SJSA1 (cell line): Measurements from ENCODE around the gene FUZ. TPM values are rescaled to one million over a fixed set of nuclear protein-coding genes. Genes with fewer than 3 reads are reported as not detected.

Source experiments
- DNase-seq, 2 experiments: peaks; one replicate each; pipeline ENCODE4 v3.0.0-alpha.2; 2015 to 2020; ENCODE audit warnings: low spot score in 2 of 2, low read depth in 1 of 2
- H3K27ac ChIP-seq: fragments of 250-450 bp; sonication (Bioruptor Pico); 2 replicates; pipeline ENCODE4 v1.5.1; 2020; ENCODE audit warnings: mild to moderate bottlenecking, moderate library complexity
- H3K27me3 ChIP-seq: fragments of 250-450 bp; sonication (Bioruptor Pico); replicated peaks from 2 replicates; pipeline ENCODE4 v1.5.1; 2020; ENCODE audit warnings: mild to moderate bottlenecking, moderate library complexity
- H3K36me3 ChIP-seq: fragments of 250-450 bp; sonication (Bioruptor Pico); 2 replicates; pipeline ENCODE4 v1.5.1; 2020; ENCODE audit warnings: mild to moderate bottlenecking
- H3K4me1 ChIP-seq: fragments of 250-450 bp; sonication (Bioruptor Pico); replicated peaks from 2 replicates; pipeline ENCODE4 v1.6.1; 2021; ENCODE audit warnings: mild to moderate bottlenecking
- H3K4me3 ChIP-seq: fragments of 250-450 bp; sonication (Bioruptor Pico); 2 replicates; pipeline ENCODE4 v1.5.1; 2020; ENCODE audit warnings: mild to moderate bottlenecking
- H3K9me3 ChIP-seq: fragments of 250-450 bp; sonication (Bioruptor Pico); replicated peaks from 2 replicates; pipeline ENCODE4 v1.5.1; 2020; ENCODE audit warnings: mild to moderate bottlenecking
- total RNA-seq: library from RNA; depleted of rRNA; stranded (reverse); fragments of >200 nt; shearing (Covaris generic); gene quantifications from 2 replicates; pipeline ENCODE4 v1.2.3, GENCODE V29; 2014

Gene FUZ
- total RNA-seq, 1 experiment from 2014 or later: 10.0 TPM

DNA sequence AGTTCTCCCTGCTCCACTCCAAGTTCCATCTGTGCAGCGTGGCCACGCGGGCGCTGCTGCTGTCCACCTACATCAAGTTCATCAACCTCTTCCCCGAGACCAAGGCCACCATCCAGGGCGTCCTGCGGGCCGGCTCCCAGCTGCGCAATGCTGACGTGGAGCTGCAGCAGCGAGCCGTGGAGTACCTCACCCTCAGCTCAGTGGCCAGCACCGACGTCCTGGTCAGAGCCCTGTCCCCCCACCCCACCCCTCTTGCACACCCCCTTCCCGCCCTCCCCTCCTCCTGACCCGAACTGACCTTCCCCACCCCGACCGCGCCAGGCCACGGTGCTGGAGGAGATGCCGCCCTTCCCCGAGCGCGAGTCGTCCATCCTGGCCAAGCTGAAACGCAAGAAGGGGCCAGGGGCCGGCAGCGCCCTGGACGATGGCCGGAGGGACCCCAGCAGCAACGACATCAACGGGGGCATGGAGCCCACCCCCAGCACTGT is 11.6 kb downstream of the FUZ start:
- peaks cover 87% of the 10 kb centered on the region for H3K36me3 ChIP-seq
- H3K4me3 ChIP-seq: no peak overlapping the region
- no peaks in the 10 kb centered on the region for H3K9me3 ChIP-seq
- H3K27me3 ChIP-seq: no peaks in the 10 kb centered on the region
- no peak overlapping the region for H3K27ac ChIP-seq
- DNase-seq: no peak
- H3K4me1 ChIP-seq: no peaks in the 10 kb centered on the region

DNA sequence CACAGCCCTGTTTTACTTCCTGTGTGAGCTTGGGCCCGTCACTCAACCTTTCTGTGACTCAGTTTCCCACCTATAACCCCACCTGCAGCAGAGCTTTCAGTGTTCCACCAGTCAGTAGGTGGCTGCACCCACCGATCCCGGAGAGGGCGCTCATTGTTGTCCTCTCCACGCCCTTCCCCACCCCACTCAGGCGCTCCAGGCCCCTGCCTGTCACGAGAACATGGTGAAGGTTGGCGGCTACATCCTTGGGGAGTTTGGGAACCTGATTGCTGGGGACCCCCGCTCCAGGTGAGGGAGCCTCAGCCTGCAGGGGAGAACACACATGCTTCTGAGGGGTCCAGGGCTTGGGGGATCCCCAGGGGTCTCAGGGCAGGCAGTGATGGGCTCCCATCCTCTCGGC is 12.3 kb downstream of the FUZ start:
- Histone ChIP-seq H3K4me1 (no peaks in the 10 kb centered on the region), H3K36me3 (peaks cover 87% of the 10 kb centered on the region), H3K27me3 (no peaks in the 10 kb centered on the region), H3K9me3 (no peaks in the 10 kb centered on the region), H3K4me3 (no peak overlapping the region), H3K27ac (no peak overlapping the region)
- DNase-seq: no peak

DNA sequence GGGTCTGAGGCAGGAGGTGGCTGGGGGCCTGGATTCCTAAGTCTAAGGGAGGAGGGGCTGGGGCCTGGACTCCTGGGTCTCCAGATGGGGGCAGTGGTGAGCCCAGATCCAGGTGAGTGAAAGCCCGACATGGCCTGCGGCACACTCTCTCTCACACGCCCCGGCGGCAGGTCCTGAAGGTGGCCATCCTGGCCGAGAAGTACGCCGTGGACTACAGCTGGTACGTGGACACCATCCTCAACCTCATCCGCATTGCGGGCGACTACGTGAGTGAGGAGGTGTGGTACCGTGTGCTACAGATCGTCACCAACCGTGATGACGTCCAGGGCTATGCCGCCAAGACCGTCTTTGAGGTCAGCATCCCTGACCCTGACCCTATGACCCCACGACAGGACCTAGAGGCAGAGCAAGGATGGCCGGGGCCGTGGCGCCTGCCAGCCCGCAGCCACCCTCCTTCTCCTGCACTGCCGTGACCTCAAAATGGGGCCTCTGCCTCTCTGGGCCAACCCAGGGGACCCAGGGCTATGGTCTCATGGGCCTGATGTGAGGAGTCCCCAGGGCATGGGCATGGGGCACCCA is 13.2 kb downstream of the FUZ start:
- Histone ChIP-seq H3K4me3 (no peak overlapping the region), H3K27ac (no peak overlapping the region), H3K27me3 (no peaks in the 10 kb centered on the region), H3K9me3 (no peaks in the 10 kb centered on the region), H3K36me3 (peaks cover 89% of the 10 kb centered on the region), H3K4me1 (no peaks in the 10 kb centered on the region)
- DNase-seq: no peak

DNA sequence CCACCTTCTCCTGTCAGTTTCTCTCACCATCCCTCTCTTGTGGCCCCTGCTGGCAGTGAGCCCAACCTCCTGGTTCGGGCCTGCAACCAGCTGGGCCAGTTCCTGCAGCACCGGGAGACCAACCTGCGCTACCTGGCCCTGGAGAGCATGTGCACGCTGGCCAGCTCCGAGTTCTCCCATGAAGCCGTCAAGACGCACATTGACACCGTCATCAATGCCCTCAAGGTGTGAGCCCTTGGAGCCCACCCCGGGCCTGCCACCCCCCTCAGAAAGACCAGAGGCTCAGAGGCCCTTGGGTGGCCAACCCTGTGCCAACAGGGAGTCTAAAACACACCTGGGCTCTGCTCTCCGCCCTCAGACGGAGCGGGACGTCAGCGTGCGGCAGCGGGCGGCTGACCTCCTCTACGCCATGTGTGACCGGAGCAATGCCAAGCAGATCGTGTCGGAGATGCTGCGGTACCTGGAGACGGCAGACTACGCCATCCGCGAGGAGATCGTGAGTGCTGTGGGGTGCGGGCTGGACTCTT is 13.8 kb downstream of the FUZ start:
- H3K4me3 ChIP-seq: no peak overlapping the region
- H3K4me1 ChIP-seq: no peaks in the 10 kb centered on the region
- peaks cover 89% of the 10 kb centered on the region for H3K36me3 ChIP-seq
- no peak for DNase-seq
- no peaks in the 10 kb centered on the region for H3K9me3 ChIP-seq
- no peaks in the 10 kb centered on the region for H3K27me3 ChIP-seq
- H3K27ac ChIP-seq: no peak overlapping the region

DNA sequence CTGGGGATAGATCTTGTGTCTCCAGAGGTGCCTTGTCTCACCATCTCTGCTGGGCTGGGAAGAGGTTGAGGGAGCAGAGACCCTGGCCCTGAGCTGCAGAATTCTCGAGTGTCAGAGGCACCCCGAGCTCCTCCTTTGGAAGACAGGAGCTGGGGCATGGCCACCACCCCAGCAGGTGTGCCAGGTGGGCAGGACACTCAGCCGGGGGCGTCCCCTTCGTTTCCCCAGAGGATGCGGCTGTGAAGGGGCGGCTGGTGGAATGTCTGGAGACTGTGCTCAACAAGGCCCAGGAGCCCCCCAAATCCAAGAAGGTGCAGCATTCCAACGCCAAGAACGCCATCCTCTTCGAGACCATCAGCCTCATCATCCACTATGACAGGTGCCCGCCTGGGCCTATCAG is 14.5 kb downstream of the FUZ start:
- Histone ChIP-seq H3K27me3 (no peaks in the 10 kb centered on the region), H3K36me3 (peaks cover 87% of the 10 kb centered on the region), H3K4me3 (no peak overlapping the region), H3K4me1 (no peaks in the 10 kb centered on the region), H3K27ac (no peak overlapping the region), H3K9me3 (no peaks in the 10 kb centered on the region)
- no peak for DNase-seq

DNA sequence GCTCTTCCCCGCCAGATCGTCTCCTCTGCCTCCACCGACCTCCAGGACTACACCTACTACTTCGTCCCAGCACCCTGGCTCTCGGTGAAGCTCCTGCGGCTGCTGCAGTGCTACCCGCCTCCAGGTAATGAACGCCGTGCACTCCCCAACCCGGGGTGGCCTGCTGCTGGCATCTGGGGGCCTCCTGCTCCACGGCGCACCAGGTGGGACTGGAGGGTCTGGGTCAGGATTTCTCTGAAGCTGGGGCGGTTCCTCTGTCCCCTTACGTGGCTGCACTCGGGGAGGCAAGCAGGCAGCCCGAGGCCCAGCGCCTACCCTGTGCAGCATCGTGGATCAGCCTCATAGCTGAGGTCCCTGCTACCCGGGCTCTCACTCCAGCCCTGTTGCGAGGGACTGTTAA is 17.5 kb downstream of the FUZ start:
- Histone ChIP-seq H3K9me3 (no peaks in the 10 kb centered on the region), H3K27me3 (no peaks in the 10 kb centered on the region), H3K27ac (no peak overlapping the region), H3K4me1 (no peaks in the 10 kb centered on the region), H3K36me3 (peaks cover 90% of the 10 kb centered on the region), H3K4me3 (no peak overlapping the region)
- DNase-seq: no peak

DNA sequence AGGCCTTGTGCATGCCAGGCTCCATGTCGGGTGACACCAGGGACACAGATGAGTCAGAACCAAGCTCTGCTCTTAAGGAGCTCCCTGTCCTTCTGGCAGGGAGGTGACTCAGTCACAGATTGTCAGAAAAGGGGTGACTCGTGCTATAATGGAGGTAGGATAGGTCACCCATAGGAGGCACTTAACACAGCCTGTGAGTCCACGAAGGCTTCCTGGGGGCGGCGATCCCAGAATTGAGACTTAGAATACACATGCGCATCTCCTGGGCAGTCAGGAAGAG is 19.6 kb downstream of the FUZ start:
- Histone ChIP-seq H3K36me3 (peaks cover 86% of the 10 kb centered on the region), H3K9me3 (no peaks in the 10 kb centered on the region), H3K4me3 (no peak overlapping the region)

DNA sequence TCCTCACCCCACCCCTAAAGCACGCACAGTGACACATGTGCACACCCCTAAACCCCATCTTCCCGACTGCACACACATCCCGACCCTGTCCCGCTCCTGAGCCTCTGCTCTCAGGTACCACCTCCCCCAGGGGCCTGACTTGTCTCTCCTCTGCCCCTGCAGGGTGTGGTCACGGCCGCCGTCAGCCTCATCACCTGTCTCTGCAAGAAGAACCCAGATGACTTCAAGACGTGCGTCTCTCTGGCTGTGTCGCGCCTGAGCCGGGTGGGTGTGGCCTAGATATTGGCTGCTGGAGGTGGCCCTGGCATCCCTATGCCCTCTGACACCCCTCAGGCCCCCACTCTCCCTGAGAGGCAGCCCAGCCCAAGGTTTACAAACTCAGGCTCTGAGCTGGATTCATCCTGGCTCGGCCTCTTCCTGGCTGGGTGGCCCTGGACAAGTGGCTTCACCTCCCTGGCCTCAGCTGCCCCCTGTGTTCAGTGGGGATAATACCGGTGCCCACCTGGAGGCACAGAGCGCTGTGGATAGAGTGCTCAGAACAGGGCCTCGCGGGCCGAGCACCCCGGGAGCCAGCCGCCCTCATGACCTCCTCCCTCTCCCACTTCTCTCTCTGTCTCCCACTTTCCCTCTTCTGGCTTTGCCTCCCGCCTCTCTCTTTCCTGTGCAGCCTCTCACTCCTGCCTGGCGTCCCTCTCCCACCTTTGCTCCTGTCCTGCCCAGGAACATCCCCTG is 20.1 kb downstream of the FUZ start:
- Histone ChIP-seq H3K4me3 (no peak overlapping the region), H3K27ac (no peak overlapping the region), H3K9me3 (no peaks in the 10 kb centered on the region), H3K4me1 (no peaks in the 10 kb centered on the region), H3K36me3 (peaks cover 83% of the 10 kb centered on the region), H3K27me3 (no peaks in the 10 kb centered on the region)
- DNase-seq: no peak

More for the DNA sequence above, 19.6 kb downstream of the FUZ start:
- no peak for DNase-seq
- no peaks in the 10 kb centered on the region for H3K27me3 ChIP-seq
- no peaks in the 10 kb centered on the region for H3K4me1 ChIP-seq
- H3K27ac ChIP-seq: no peak overlapping the region

DNA sequence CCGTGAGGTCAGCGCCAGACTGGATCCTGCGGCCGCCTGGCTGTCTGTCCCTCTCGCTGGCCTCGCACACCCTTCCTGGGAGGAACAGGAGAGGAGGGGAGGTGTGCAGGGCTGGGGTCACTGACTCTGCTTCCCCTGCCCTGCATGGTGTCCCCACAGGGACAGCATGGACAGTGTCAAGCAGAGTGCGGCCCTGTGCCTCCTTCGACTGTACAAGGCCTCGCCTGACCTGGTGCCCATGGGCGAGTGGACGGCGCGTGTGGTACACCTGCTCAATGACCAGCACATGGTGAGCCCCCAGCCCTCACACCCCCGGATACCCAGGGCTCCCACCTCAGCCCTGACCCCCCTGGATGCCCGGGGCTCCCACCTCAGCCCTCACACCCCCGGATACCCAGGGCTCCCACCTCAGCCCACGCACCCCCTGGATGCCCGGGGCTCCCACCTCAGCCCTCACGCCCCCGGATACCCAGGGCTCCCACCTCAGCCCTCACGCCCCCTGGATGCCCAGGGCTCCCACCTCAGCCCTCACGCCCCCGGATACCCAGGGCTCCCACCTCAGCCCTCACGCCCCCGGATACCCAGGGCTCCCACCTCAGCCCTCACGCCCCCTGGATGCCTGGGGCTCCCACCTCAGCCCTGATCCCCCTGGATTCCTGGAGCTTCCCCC is 21.2 kb downstream of the FUZ start:
- no peak for DNase-seq
- no peak overlapping the region for H3K4me3 ChIP-seq

DNA sequence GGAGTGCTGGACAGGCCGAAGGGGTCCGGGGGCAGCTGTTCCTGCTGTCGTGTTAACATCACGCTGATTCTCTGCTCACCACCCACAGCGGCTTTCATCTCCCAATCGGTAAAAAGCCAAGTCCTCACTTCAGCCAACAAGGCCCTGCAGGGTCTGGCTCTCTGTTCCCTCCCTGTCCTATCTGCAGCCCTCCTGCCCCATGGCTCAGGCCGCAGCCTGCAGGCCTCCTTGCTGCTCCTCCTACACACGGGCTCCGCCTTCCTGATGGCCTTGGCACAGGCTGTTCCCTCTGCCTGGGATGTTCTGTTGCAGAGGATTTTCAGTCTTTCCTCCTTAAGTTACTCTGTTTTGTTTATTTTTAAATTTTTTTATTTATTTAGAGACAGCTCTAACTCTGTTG is 22.2 kb downstream of the FUZ start:
- H3K36me3 ChIP-seq: peaks cover 80% of the 10 kb centered on the region
- H3K4me1 ChIP-seq: no peaks in the 10 kb centered on the region
- H3K27ac ChIP-seq: no peak overlapping the region
- no peaks in the 10 kb centered on the region for H3K27me3 ChIP-seq
- no peak overlapping the region for H3K4me3 ChIP-seq
- no peaks in the 10 kb centered on the region for H3K9me3 ChIP-seq
- DNase-seq: no peak

More for the DNA sequence above, 21.2 kb downstream of the FUZ start:
- Histone ChIP-seq H3K27ac (no peak overlapping the region), H3K27me3 (no peaks in the 10 kb centered on the region), H3K36me3 (peaks cover 80% of the 10 kb centered on the region), H3K9me3 (no peaks in the 10 kb centered on the region), H3K4me1 (no peaks in the 10 kb centered on the region)

DNA sequence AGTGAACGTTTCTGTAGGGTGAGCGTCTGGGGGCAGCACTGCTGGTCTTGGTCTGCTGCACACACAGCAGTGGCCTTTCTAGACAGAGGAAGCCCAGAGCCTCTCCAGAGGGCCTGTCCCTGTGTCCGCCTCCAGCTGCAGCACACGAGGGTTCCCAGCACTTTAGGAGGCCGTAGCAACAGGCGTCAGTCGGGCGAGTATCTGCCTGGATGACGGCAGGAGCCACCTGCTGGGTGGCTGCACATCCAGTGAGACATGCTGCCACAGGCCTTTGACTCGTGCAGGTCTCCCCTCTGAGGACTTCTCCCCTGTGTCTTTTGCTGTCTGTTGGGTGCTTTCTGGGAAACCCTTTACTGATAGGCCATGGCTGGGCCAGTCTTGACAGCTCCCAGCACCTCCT is 24.2 kb downstream of the FUZ start:
- Histone ChIP-seq H3K9me3 (no peaks in the 10 kb centered on the region), H3K27ac (no peak overlapping the region), H3K27me3 (no peaks in the 10 kb centered on the region), H3K36me3 (peaks cover 80% of the 10 kb centered on the region), H3K4me1 (no peaks in the 10 kb centered on the region), H3K4me3 (no peak overlapping the region)
- no peak for DNase-seq

DNA sequence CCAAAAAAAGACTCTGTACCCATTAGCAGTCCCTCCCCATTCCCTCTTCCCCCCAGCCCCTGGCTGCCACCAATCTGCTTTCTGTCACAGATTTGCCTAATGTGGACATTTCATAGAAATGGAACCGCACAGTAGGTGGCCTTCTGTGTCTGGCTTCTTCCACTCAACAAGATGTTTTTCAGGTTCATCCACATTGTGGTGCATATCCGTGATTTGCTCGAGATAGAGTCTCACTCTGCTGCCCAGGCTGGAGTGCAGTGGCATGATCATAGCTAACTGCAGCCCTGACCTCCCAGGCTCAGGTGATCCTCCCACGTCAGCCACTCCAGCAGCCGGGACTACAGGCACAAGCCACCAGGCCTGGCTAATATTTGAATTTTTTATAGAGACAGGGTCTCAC is 25.3 kb downstream of the FUZ start:
- DNase-seq: no peak
- Histone ChIP-seq H3K4me3 (no peak overlapping the region), H3K27ac (no peak overlapping the region), H3K36me3 (peaks cover 82% of the 10 kb centered on the region), H3K9me3 (no peaks in the 10 kb centered on the region), H3K4me1 (no peaks in the 10 kb centered on the region), H3K27me3 (no peaks in the 10 kb centered on the region)

DNA sequence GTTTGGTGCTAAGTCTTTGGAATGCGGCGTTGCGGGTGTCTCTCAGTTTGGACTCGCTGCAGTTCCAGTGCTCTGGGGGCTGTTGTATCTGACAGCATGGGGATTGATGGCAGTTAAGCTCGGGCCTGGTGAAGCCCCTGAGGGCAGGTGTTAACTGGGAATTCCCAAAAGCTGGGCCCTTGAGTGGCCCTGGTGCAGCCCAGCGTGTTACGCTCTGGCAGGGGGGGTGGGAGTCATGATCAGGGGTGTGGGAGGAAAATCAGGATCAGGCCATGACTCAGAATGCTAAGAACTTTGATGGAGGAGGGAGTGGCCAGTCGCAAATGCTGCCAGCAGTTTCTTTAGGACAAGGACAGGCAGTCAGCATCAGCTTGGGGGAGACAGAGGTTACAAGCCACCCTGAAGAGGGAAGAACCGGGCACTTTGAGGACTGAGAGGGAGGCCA is 26.7 kb downstream of the FUZ start:
- DNase-seq: no peak

DNA sequence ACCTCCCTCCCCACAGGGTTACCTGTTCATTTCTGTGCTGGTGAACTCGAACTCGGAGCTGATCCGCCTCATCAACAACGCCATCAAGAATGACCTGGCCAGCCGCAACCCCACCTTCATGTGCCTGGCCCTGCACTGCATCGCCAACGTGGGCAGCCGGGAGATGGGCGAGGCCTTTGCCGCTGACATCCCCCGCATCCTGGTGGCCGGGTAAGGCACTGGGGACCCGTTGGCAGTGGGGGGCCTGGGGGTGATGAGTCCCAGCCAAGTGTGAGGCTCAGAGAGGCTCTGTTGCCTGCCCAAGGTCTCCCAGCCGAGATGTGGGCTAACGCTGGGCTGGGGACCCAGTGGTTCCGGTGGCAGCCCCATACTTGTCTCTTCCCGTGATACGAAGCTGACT is 30.6 kb downstream of the FUZ start:
- H3K27ac ChIP-seq: no peak overlapping the region
- DNase-seq: no peak
- no peaks in the 10 kb centered on the region for H3K4me1 ChIP-seq
- no peaks in the 10 kb centered on the region for H3K27me3 ChIP-seq
- H3K36me3 ChIP-seq: peaks cover 62% of the 10 kb centered on the region
- H3K4me3 ChIP-seq: no peak overlapping the region
- no peaks in the 10 kb centered on the region for H3K9me3 ChIP-seq

More for the DNA sequence above, 26.7 kb downstream of the FUZ start:
- Histone ChIP-seq H3K27me3 (no peaks in the 10 kb centered on the region), H3K4me3 (no peak overlapping the region), H3K27ac (no peak overlapping the region), H3K4me1 (no peaks in the 10 kb centered on the region), H3K36me3 (peaks cover 82% of the 10 kb centered on the region), H3K9me3 (no peaks in the 10 kb centered on the region)
